SK-N-SH treated with all-trans-retinoic acid at 6 μM for 48 hours (cell line): Measurements from ENCODE around the gene STK32B.

Experiments
- CSDC2 ChIP-seq: fragments of 250-450 bp; sonication (Bioruptor Pico); IDR thresholded peaks from 2 replicates; pipeline ENCODE4 v1.5.0; 2020; ENCODE audit warnings: mild to moderate bottlenecking, moderate library complexity
- ISL1 ChIP-seq: fragments of 250-450 bp; sonication (Bioruptor Pico); IDR thresholded peaks from 2 replicates; pipeline ENCODE4 v2.1.2; 2022; ENCODE audit warnings: mild to moderate bottlenecking, moderate library complexity
- POU6F1 ChIP-seq: fragments of 250-450 bp; sonication (Bioruptor Pico); IDR thresholded peaks from 2 replicates; pipeline ENCODE4 v1.8.0; 2021; ENCODE audit warnings: low read depth, mild to moderate bottlenecking, moderate library complexity, borderline replicate concordance
- RARB ChIP-seq: fragments of 250-450 bp; sonication (Bioruptor Pico); IDR thresholded peaks from 2 replicates; pipeline ENCODE4 v1.8.0; 2021; ENCODE audit warnings: mild to moderate bottlenecking, moderate library complexity
- ZNF565 ChIP-seq: fragments of 450-650 bp; formaldehyde crosslinking; conservative IDR thresholded peaks from 2 replicates; pipeline ENCODE4 v1.5.0; 2020; ENCODE audit warnings: low read depth, mild to moderate bottlenecking, moderate library complexity
- TF ChIP-seq, protein P1 (sequence below): fragments of 250-450 bp; sonication (Bioruptor Pico); IDR thresholded peaks from 2 replicates; pipeline ENCODE4 v1.8.0; 2020; ENCODE audit warnings: mild to moderate bottlenecking, moderate library complexity, borderline replicate concordance

- TF ChIP-seq, protein P1, sequence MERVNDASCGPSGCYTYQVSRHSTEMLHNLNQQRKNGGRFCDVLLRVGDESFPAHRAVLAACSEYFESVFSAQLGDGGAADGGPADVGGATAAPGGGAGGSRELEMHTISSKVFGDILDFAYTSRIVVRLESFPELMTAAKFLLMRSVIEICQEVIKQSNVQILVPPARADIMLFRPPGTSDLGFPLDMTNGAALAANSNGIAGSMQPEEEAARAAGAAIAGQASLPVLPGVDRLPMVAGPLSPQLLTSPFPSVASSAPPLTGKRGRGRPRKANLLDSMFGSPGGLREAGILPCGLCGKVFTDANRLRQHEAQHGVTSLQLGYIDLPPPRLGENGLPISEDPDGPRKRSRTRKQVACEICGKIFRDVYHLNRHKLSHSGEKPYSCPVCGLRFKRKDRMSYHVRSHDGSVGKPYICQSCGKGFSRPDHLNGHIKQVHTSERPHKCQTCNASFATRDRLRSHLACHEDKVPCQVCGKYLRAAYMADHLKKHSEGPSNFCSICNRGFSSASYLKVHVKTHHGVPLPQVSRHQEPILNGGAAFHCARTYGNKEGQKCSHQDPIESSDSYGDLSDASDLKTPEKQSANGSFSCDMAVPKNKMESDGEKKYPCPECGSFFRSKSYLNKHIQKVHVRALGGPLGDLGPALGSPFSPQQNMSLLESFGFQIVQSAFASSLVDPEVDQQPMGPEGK (CRISPR knock-in tag), result no peak
- TF ChIP-seq CSDC2 (CRISPR knock-in tag) (no peak), POU6F1 (CRISPR knock-in tag) (no peak), ISL1 (CRISPR knock-in tag) (no peak), RARB (CRISPR knock-in tag) (no peak), ZNF565 (CRISPR knock-in tag) (no peak)
These were observed 17.9 kb upstream of the STK32B start for GRCh38 chr4:5033281-5033841.
